Measurements from ENCODE around the gene OGT. TPM values are rescaled to one million over a fixed set of nuclear protein-coding genes. Genes with fewer than 3 reads are reported as not detected.

The OGT gene
- polyA plus RNA-seq, 1 experiment = 252 TPM

DNA sequence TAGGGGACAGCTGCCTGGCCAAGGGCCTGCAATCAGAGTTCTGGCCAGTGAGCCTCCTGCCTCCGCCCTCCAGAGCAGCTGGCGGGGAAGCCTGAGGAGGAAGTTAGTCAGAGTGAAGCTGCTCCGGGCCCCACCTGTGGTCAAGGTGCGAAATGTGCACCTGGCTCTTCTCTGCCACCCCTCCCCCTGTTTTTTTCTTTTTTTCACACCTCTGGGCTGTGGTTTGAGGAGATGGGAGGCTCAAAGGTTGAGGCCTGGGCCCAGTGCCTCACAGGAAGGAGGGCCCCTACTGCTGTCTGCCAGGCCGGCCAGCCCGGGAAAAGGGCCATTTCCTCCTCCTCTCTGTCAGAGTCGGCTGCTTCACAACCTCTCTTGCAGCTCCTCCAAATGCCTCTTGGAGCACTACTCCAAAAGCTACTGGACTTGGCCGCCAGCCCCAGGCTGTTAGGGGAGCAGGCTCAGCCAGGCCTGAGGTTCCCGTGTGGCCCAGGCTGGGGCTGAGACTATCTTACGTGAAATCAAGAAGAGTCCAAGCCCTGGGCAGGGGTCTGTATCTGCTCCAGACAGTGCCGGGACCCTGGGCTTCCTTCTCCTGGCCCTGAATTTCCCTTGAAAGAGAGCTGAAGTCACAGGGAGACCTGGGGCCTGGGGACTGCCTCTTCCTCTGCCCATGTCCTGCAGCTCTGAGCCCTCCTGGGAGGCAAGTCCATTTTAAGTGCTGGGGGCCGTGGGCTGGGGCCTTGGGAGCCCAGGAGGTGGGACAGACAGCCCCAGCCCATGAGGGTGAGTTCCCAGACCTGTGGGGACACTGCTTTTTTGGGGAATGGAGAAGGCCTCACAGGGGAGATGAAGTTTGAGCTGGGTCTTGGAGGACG is 89.9 kb downstream of the OGT start:
- TF ChIP-seq, protein P1, sequence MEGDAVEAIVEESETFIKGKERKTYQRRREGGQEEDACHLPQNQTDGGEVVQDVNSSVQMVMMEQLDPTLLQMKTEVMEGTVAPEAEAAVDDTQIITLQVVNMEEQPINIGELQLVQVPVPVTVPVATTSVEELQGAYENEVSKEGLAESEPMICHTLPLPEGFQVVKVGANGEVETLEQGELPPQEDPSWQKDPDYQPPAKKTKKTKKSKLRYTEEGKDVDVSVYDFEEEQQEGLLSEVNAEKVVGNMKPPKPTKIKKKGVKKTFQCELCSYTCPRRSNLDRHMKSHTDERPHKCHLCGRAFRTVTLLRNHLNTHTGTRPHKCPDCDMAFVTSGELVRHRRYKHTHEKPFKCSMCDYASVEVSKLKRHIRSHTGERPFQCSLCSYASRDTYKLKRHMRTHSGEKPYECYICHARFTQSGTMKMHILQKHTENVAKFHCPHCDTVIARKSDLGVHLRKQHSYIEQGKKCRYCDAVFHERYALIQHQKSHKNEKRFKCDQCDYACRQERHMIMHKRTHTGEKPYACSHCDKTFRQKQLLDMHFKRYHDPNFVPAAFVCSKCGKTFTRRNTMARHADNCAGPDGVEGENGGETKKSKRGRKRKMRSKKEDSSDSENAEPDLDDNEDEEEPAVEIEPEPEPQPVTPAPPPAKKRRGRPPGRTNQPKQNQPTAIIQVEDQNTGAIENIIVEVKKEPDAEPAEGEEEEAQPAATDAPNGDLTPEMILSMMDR (IDR thresholded peaks at IDR 0.05; ENCODE audit: low read depth, low read length) = peak; percentile 49
- peak overlapping the region; percentile 47 for H3K27ac ChIP-seq (ENCODE audit: low read depth, low read length)

DNA sequence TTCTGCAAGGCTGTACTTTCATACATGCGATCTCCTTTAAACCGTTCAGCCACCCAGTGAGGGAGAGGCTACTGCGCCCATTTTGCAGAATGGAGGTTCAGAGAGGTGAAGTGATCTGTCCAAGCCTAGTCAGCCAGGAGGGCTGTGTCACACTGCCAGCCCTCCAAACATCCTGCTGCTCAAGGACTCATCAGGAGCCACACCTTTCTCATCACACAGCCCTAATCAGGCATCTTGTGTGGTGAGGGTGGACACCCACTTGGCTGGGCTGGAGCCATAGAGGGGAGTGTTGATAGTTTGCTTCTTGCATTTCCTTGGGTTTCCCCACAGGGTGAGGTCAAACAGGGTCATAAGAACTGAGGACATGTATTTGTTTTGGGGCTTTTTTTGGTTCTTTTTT is 90.8 kb downstream of the OGT start:
- no peak for DNase-seq (ENCODE audit: low read depth, low spot score)

More for the DNA sequence above, 89.9 kb downstream of the OGT start:
- Histone ChIP-seq H3K27me3 (ENCODE audit: control insufficient read depth, insufficient read depth, low read length) (no peaks in the 10 kb centered on the region), H3K9me3 (ENCODE audit: control insufficient read depth, insufficient read depth, low read length) (no peaks in the 10 kb centered on the region), H3K4me3 (ENCODE audit: low read depth, low read length) (no peak overlapping the region)
- DNase-seq (ENCODE audit: low read depth, low spot score) = peak; percentile 18
- POLR2A ChIA-PET = no interaction called here
- CTCF ChIA-PET = interaction anchor here (2.0 kb wide), 1 partner anchor 30 kb away, joined by 7 read pairs; no protein-coding TSS in a partner anchor

DNA sequence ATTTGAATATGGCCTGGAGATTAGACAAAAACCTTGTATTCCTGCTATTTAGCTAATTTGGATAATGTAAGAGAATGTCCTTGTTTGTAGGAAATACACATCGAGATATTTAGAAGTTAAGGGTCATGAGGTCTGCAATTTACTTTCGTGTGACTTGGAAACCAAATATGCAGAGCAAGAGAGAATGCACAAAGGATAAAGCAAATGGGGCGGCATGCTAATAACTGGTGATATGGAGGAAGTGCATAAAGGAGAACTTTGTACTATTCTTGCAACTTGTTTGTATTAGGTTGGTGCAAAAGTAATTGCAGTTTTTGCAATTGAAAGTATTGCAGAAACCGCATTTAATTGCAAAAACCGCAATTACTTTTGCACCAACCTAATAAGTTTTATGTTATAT is 92.6 kb downstream of the OGT start:
- DNase-seq (ENCODE audit: low read depth, low spot score) = no peak
- CTCF ChIA-PET = no interaction called here
- Histone ChIP-seq H3K27ac (ENCODE audit: low read depth, low read length) (no peak overlapping the region), H3K9me3 (ENCODE audit: control insufficient read depth, insufficient read depth, low read length) (no peaks in the 10 kb centered on the region), H3K27me3 (ENCODE audit: control insufficient read depth, insufficient read depth, low read length) (peaks cover 3% of the 10 kb centered on the region), H3K4me3 (ENCODE audit: low read depth, low read length) (no peak overlapping the region)
- TF ChIP-seq, protein P1 (IDR thresholded peaks at IDR 0.05; ENCODE audit: low read depth, low read length) = no peak
- POLR2A ChIA-PET = no interaction called here

More for the DNA sequence above, 90.8 kb downstream of the OGT start:
- ChIA-PET CTCF (interaction anchor here (2.0 kb wide), 1 partner anchor 29 kb away, joined by 7 read pairs; no protein-coding TSS in a partner anchor), POLR2A (no interaction called here)
- H3K27ac ChIP-seq (ENCODE audit: low read depth, low read length) = no peak overlapping the region
- no peak overlapping the region for H3K4me3 ChIP-seq (ENCODE audit: low read depth, low read length)
- H3K9me3 ChIP-seq (ENCODE audit: control insufficient read depth, insufficient read depth, low read length) = no peaks in the 10 kb centered on the region
- TF ChIP-seq, protein P1 (IDR thresholded peaks at IDR 0.05; ENCODE audit: low read depth, low read length) = no peak
- H3K27me3 ChIP-seq (ENCODE audit: control insufficient read depth, insufficient read depth, low read length) = peaks cover 2% of the 10 kb centered on the region

Small RNA genes within 50 kb of the gene (small RNA-seq; reads per million reads assigned to genes)
- gene RF00019 (ENCODE audit: insufficient read length, low read depth) = not detected

Other genes with a start within 250 kb of the OGT start
- 279 and 437 TPM in 2 replicates for gene NONO, start 249.5 kb upstream of the OGT start, polyA plus RNA-seq (2011; rRNA removed)
- gene ITGB1BP2, start 231.4 kb upstream of the OGT start, polyA plus RNA-seq (2011; rRNA removed) = 2.3 and 2.6 TPM in 2 replicates
- gene TAF1, start 166.7 kb upstream of the OGT start, polyA plus RNA-seq (2011; rRNA removed) = 16.7 and 21.5 TPM in 2 replicates
- gene GCNA, start 45.3 kb downstream of the OGT start, polyA plus RNA-seq (2011; rRNA removed) = 1.2 and 1.5 TPM in 2 replicates
- not detected in 2 replicates for gene CXCR3, start 85.4 kb downstream of the OGT start, polyA plus RNA-seq (2011; rRNA removed)
- not detected in 2 replicates for gene CXorf49, start 185.2 kb downstream of the OGT start, polyA plus RNA-seq (2011; rRNA removed)
- gene CXorf49B, start 230.2 kb downstream of the OGT start, polyA plus RNA-seq (2011; rRNA removed) = not detected in 2 replicates